H1 (cell line): ENCODE measurements around the gene SLC12A6. TPM values are rescaled to one million over a fixed set of nuclear protein-coding genes. Genes with fewer than 3 reads are reported as not detected.

Source experiments
- CTCF ChIA-PET: fragments of 300-600 bp; sonication (Branson Sonifier 250); formaldehyde crosslinking; loops from one replicate; lab custom pipeline; 2021; ENCODE audit not compliant: partially characterized antibody; lab: Charles Lee
- POLR2A ChIA-PET: fragments of 300-600 bp; sonication (Branson Sonifier 250); formaldehyde crosslinking; loops from one replicate; lab custom pipeline; 2021; ENCODE audit warnings: inconsistent platforms; ENCODE audit not compliant: partially characterized antibody; lab: Charles Lee
- DNase-seq, 2 experiments: peaks; one replicate each; pipeline versions ENCODE4 v3.0.0 to v3.0.0-alpha.2; 2010 to 2022; ENCODE audit warnings: low spot score in 2 of 2, low read depth in 1 of 2, mixed read lengths in 1 of 2
- FAIRE-seq: peaks from 2 replicates; lab custom pipeline; 2011; peaks lifted over from hg19 to GRCh38; lab: Jason Lieb, UNC
- H2AFZ ChIP-seq: 2 replicates; pipeline ENCODE4 v1.8.1; 2012; ENCODE audit warnings: low read length, inconsistent platforms
- H2AK5ac ChIP-seq: 2 replicates; pipeline ENCODE4 v1.6.1; 2013; ENCODE audit warnings: low read depth, low read length
- H2BK120ac ChIP-seq: replicated peaks from 2 replicates; pipeline ENCODE3; 2013; ENCODE audit warnings: low read depth, low read length, inconsistent platforms
- H2BK12ac ChIP-seq: 2 replicates; pipeline ENCODE4 v1.6.1; 2013; ENCODE audit warnings: low read depth, low read length
- H2BK15ac ChIP-seq: 2 replicates; pipeline ENCODE4 v1.6.1; 2013; ENCODE audit warnings: low read length
- H2BK20ac ChIP-seq: 2 replicates; pipeline ENCODE4 v1.6.1; 2013; ENCODE audit warnings: low read length
- H2BK5ac ChIP-seq: 2 replicates; pipeline ENCODE4 v1.6.1; 2013; ENCODE audit warnings: low read depth, low read length
- H3K14ac ChIP-seq: 2 replicates; pipeline ENCODE4 v1.6.1; 2013; ENCODE audit warnings: inconsistent platforms; ENCODE audit not compliant: insufficient read length
- H3K18ac ChIP-seq: 2 replicates; pipeline ENCODE4 v1.6.1; 2013; ENCODE audit warnings: low read length; ENCODE audit errors: extremely low read depth
- H3K23ac ChIP-seq: 2 replicates; pipeline ENCODE4 v1.6.1; 2013; ENCODE audit warnings: inconsistent platforms; ENCODE audit not compliant: insufficient read length
- H3K23me2 ChIP-seq: 2 replicates; pipeline ENCODE4 v1.6.1; 2013; ENCODE audit warnings: low read depth, low read length
- H3K27ac ChIP-seq: 2 replicates; pipeline ENCODE4 v1.6.1; 2011; ENCODE audit warnings: low read depth, low read length, inconsistent platforms
- H3K27me3 ChIP-seq, 4 experiments: replicated peaks in 1 of 4; 1 replicate in 1 of 4; 2 replicates in 3 of 4; pipeline versions ENCODE4 v1.6.1 to v1.8.1; 2011 to 2013; ENCODE audit warnings: low read length in 3 of 4, mild to moderate bottlenecking in 3 of 4, inconsistent platforms in 2 of 4, mixed read lengths in 2 of 4, moderate library complexity in 1 of 4; ENCODE audit not compliant: control insufficient read depth in 3 of 4, insufficient read depth in 3 of 4; ENCODE audit errors: extremely low read depth in 1 of 4
- H3K36me3 ChIP-seq, 4 experiments: 2 replicates each; pipeline versions ENCODE4 v1.6.1 to v1.8.1; 2011 to 2013; ENCODE audit warnings: mild to moderate bottlenecking in 4 of 4, low read length in 3 of 4, moderate library complexity in 2 of 4, control low read depth in 1 of 4, inconsistent platforms in 1 of 4; ENCODE audit not compliant: insufficient read depth in 4 of 4, control insufficient read depth in 2 of 4
- H3K4ac ChIP-seq: replicated peaks from 2 replicates; pipeline ENCODE3; 2013; ENCODE audit warnings: low read length, low read depth, mixed read lengths, inconsistent platforms; ENCODE audit not compliant: insufficient read length
- H3K4me1 ChIP-seq, 4 experiments: replicated peaks in 1 of 4; 1 replicate in 1 of 4; 2 replicates in 3 of 4; pipeline versions ENCODE4 v1.6.1 to v1.8.1; 2011 to 2013; ENCODE audit warnings: low read length in 3 of 4, inconsistent platforms in 2 of 4, mixed read lengths in 1 of 4; ENCODE audit not compliant: insufficient read depth in 4 of 4, control insufficient read depth in 3 of 4
- H3K4me2 ChIP-seq, 2 experiments: 2 replicates each; pipeline versions ENCODE4 v1.6.1 to v1.8.1; 2011 to 2013; ENCODE audit warnings: low read depth in 2 of 2, low read length in 2 of 2, control low read depth in 1 of 2, inconsistent platforms in 1 of 2, mild to moderate bottlenecking in 1 of 2; ENCODE audit not compliant: insufficient read depth in 1 of 2
- H3K4me3 ChIP-seq, 4 experiments: fragments of 200-600, 300-600 bp in 1 of 4; sonication (generic), shearing (Covaris generic), sonication (Bioruptor Twin) in 1 of 4; 2 replicates each; pipeline versions ENCODE4 v1.5.1 to v1.8.1; 2011 to 2016; ENCODE audit warnings: low read length in 4 of 4, low read depth in 3 of 4, control low read depth in 2 of 4, inconsistent platforms in 2 of 4, mild to moderate bottlenecking in 2 of 4, mixed read lengths in 1 of 4, moderate library complexity in 1 of 4; ENCODE audit not compliant: insufficient read depth in 2 of 4; ENCODE audit errors: extremely low read depth in 1 of 4
- H3K56ac ChIP-seq: replicated peaks from 2 replicates; pipeline ENCODE3; 2013; ENCODE audit warnings: low read depth, mild to moderate bottlenecking, mixed read lengths, low read length, inconsistent platforms; ENCODE audit not compliant: insufficient read length
- H3K79me1 ChIP-seq: 2 replicates; pipeline ENCODE4 v1.6.1; 2013; ENCODE audit warnings: low read depth, low read length, control low read depth
- H3K79me2 ChIP-seq, 2 experiments: 2 replicates each; pipeline versions ENCODE4 v1.6.1 to v1.8.1; 2012 to 2013; ENCODE audit warnings: low read length in 2 of 2, mild to moderate bottlenecking in 2 of 2, inconsistent platforms in 1 of 2; ENCODE audit not compliant: insufficient read depth in 2 of 2, control insufficient read depth in 1 of 2
- H3K9ac ChIP-seq, 4 experiments: replicated peaks in 1 of 4; 1 replicate in 1 of 4; 2 replicates in 3 of 4; pipeline versions ENCODE4 v1.6.1 to v1.8.1; 2011 to 2013; ENCODE audit warnings: low read depth in 3 of 4, low read length in 3 of 4, control low read depth in 2 of 4, mild to moderate bottlenecking in 2 of 4, moderate library complexity in 2 of 4, inconsistent platforms in 1 of 4; ENCODE audit errors: extremely low read depth in 1 of 4
- H3K9me3 ChIP-seq, 2 experiments: 2 replicates each; pipeline versions ENCODE4 v1.6.1 to v1.8.1; 2012 to 2013; ENCODE audit warnings: mild to moderate bottlenecking in 2 of 2, moderate library complexity in 2 of 2, control low read depth in 1 of 2, inconsistent platforms in 1 of 2, low read depth in 1 of 2, low read length in 1 of 2, mixed read lengths in 1 of 2; ENCODE audit not compliant: insufficient read depth in 2 of 2
- H4K20me1 ChIP-seq, 2 experiments: replicated peaks in 1 of 2; 2 replicates each; pipeline versions ENCODE3 to v1.8.1; 2011 to 2013; ENCODE audit warnings: inconsistent platforms in 2 of 2, low read length in 2 of 2, mild to moderate bottlenecking in 1 of 2; ENCODE audit not compliant: insufficient read depth in 2 of 2, control insufficient read depth in 1 of 2
- H4K5ac ChIP-seq: 2 replicates; pipeline ENCODE4 v1.6.1; 2013; ENCODE audit warnings: low read length, low read depth, mixed read lengths, inconsistent platforms; ENCODE audit not compliant: insufficient read length
- H4K8ac ChIP-seq: 2 replicates; pipeline ENCODE4 v1.8.0; 2013; ENCODE audit warnings: mild to moderate bottlenecking, moderate library complexity, low read length, inconsistent platforms; ENCODE audit not compliant: insufficient read depth; ENCODE audit errors: extremely low read depth
- H4K91ac ChIP-seq: replicated peaks from 2 replicates; pipeline ENCODE3; 2013; ENCODE audit warnings: low read length, mixed read lengths, inconsistent platforms; ENCODE audit not compliant: insufficient read length
- BACH1 ChIP-seq: IDR thresholded peaks from 2 replicates; pipeline ENCODE4 v1.6.1; 2012; ENCODE audit warnings: low read length, improper control_type of control experiment
- CREB1 ChIP-seq: IDR thresholded peaks from 2 replicates; pipeline ENCODE4 v1.6.1; 2012; ENCODE audit warnings: inconsistent platforms
- EZH2 ChIP-seq: fragments of 200-600 bp; sonication (generic); IDR thresholded peaks from 2 replicates; pipeline ENCODE4 v1.7.1; 2012; ENCODE audit warnings: low read depth, mild to moderate bottlenecking, moderate library complexity, low read length, inconsistent platforms; ENCODE audit not compliant: severe bottlenecking
- JUND ChIP-seq: IDR thresholded peaks from 2 replicates; pipeline ENCODE4 v1.6.1; 2011; ENCODE audit warnings: mild to moderate bottlenecking, improper control_type of control experiment, low read length
- RAD21 ChIP-seq, 2 experiments: IDR thresholded peaks in 1 of 2; conservative IDR thresholded peaks in 1 of 2; 2 replicates each; pipeline ENCODE4 v1.6.1; 2011; ENCODE audit warnings: low read depth in 2 of 2, low read length in 2 of 2, improper control_type of control experiment in 1 of 2, inconsistent platforms in 1 of 2, mild to moderate bottlenecking in 1 of 2, moderate library complexity in 1 of 2
- SP2 ChIP-seq: IDR thresholded peaks from 2 replicates; pipeline ENCODE4 v1.6.1; 2012; ENCODE audit warnings: mild to moderate bottlenecking, low read length, inconsistent platforms
- TEAD4 ChIP-seq: IDR thresholded peaks from 2 replicates; pipeline ENCODE4 v1.6.1; 2012; ENCODE audit warnings: low read depth, low read length, inconsistent platforms, mixed read lengths
- ZNF274 ChIP-seq: IDR thresholded peaks from 2 replicates; pipeline ENCODE4 v1.7.0; 2012; ENCODE audit warnings: low read length, borderline replicate concordance; ENCODE audit errors: extremely low read depth
- WGBS, 2 experiments: shearing (Covaris generic) in 1 of 2; methylation state at CpG; one replicate each; pipeline versions ENCODE4 v1.1.6 to v1.1.7; 2013 to 2015; ENCODE audit warnings: low lambda C conversion rate in 2 of 2, mixed read lengths in 2 of 2, inconsistent platforms in 1 of 2, low coverage in 1 of 2, missing lambda C conversion rate in 1 of 2; ENCODE audit not compliant: insufficient replicate concordance in 2 of 2, insufficient coverage in 1 of 2, insufficient read length in 1 of 2; ENCODE audit errors: extremely low coverage in 1 of 2, missing lambda C conversion rate in 1 of 2; 5-methylcytosine and 5-hydroxymethylcytosine counted together
- polyA plus RNA-seq, 7 experiments: library from polyadenylated mRNA; depleted of rRNA in 3 of 7; stranded (reverse) in 5 of 7; unstranded in 2 of 7; fragments of >200 nt in 5 of 7; fragments of 200-250 nt in 2 of 7; gene quantifications; 1 replicate in 5 of 7; 2 replicates in 1 of 7; 4 replicates in 1 of 7; pipeline versions ENCODE4 v1.2.1 to v1.2.3, GENCODE V29; 2011 to 2013; ENCODE audit warnings: missing spikeins in 2 of 7, mixed read lengths in 2 of 7
- total RNA-seq: library from RNA; stranded (reverse); fragmentation: NEBNext Ultra II Directional; extraction: Animal tissue kit (Norgen Biotek cat#: 25700); gene quantifications from 2 replicates; pipeline ENCODE4 v1.2.1, GENCODE V29; 2021
- TF ChIP-seq, protein P1 (sequence below): IDR thresholded peaks from 2 replicates; pipeline ENCODE4 v1.6.1; 2012; ENCODE audit warnings: inconsistent platforms

The SLC12A6 gene
- total and polyA plus RNA-seq, 2 of the 8 experiments (the other 6 are each of a cell fraction or from before 2014, with no cell fraction given), result 9.2 to 11.1 TPM

DNA sequence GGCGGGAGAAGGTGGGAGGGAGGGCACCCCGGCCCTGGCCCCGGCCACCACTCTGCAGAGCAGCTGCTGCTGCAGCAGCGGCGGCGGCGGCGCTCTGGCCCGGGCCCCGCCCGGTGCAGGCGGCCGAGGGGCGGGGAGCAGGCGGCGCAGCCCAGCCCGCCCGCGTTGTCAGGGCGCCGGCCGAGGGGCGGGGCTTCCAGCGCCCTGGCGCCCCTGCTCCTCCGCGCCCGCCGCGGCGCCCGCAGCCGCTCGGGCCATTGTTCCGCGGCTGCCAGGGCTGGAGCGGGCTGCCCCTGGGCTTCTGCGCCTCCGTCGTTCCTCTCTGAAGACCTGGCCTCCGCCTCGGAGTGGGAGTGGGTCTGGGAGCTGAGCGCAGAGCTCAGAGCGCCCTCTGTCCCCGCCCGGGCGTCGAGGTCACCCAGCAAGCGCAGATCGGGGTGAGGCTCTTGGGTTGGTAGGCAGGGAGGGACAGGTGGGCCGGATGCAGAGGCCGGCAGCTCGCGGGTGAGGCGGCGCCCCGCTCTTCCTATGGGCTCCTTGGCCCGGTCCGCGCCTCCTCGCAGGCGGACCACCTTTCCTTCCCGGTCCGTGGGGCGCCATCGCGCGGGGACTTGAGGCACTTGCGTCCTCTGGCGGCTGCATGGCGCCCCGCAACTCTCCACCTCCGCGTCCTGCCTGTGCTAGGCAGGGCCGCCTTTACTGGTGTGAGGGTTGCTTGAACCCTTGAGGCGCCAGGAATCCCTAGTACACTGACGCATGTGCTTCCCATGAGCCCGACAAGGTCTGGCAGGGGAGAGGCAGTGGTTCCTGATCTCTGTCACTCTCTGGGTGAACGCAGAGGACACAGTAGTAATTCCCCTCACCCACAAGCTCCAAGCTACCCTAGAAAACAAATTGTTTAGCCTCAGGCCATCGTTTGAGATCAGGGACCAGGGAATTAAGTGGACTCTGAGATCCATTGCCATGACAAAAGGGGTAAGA, 29.8 kb upstream of the SLC12A6 start, which contains the start of gene LPCAT4:
TSS of gene LPCAT4 (minus strand) at position 96 of the 981 bp plus-strand sequence. CDS start 96 bp downstream, outside the sequence.
- CTCF ChIA-PET, result interaction anchor here (0.6 to 2.8 kb wide), 14 partner anchors 9 to 273 kb away, joined by 3 to 29 read pairs (median 4); partner anchors contain the start of genes GOLGA8B, NOP10, NUTM1 and SLC12A6
- Histone ChIP-seq H3K79me2 (peaks cover 4 to 21% of the 10 kb centered on the region in 2 experiments; a peak in 3 of 4 replicates), H3K56ac (peak within 1 kb of the TSS; percentile 98), H3K4ac (peak within 1 kb of the TSS; percentile 97), H2BK120ac (peak within 1 kb of the TSS; percentile 69), H3K27me3 (no peaks in the 10 kb centered on the region), H3K18ac (peak within 1 kb of the TSS; percentile 97), H2BK12ac (peak within 1 kb of the TSS; percentile 52), H3K9ac (peak within 1 kb of the TSS; percentile 62 to 92 (median 81)), H4K91ac (peak within 1 kb of the TSS; percentile 85), H3K27ac (peak within 1 kb of the TSS; percentile 97), H4K20me1 (peaks cover 7 to 8% of the 10 kb centered on the region in 2 experiments), H4K5ac (peak within 1 kb of the TSS; percentile 89), H2BK20ac (no peak within 1 kb of the TSS), H2AFZ (peak within 1 kb of the TSS; percentile 67; the same call in 1 of the 2 replicates), H3K79me1 (peaks cover 14% of the 10 kb centered on the region), H3K4me1 (peaks cover 5 to 12% (median 7%) of the 10 kb centered on the region in 4 experiments), H3K23me2 (peaks cover 4% of the 10 kb centered on the region; the same call in 1 of the 2 replicates), H2BK15ac (peak within 1 kb of the TSS; percentile 75; the same call in 1 of the 2 replicates), H4K8ac (peak within 1 kb of the TSS; percentile 97), H3K23ac (no peak within 1 kb of the TSS), H2BK5ac (peak within 1 kb of the TSS; percentile 93), H3K14ac (no peak within 1 kb of the TSS), H3K4me2 (peak within 1 kb of the TSS; percentile 26 to 93), H3K4me3 (peak within 1 kb of the TSS; percentile 71 to 96 (median 84)), H3K9me3 (no peaks in the 10 kb centered on the region), H3K36me3 (peaks cover 0 to 9% (median 4%) of the 10 kb centered on the region in 4 experiments; a peak in 4 of 8 replicates), H2AK5ac (no peak within 1 kb of the TSS)
- 1% methylated on average over 43 of the region's 80 CpGs; no CpG with 5 or more reads in 1 of the 2 experiments for WGBS, 2 experiments
- POLR2A ChIA-PET, result interaction anchor here (1.0 to 4.2 kb wide), 9 partner anchors 10 to 266 kb away, joined by 3 to 35 read pairs (median 12); partner anchors contain the start of genes EMC4, EMC7, KATNBL1 and NOP10
- DNase-seq, result peak; percentile 59 to 87
- no peak for FAIRE-seq
- TF ChIP-seq TEAD4 (0 out of 2 replicates have a peak, but pooled peaks have one; percentile 7), RAD21 (IDR thresholded peaks at IDR 0.05 in 1 of 2, conservative IDR thresholded peaks at IDR 0.05 in 1 of 2; ENCODE audit: low read depth in 2 of 2, low read length in 2 of 2) (peak; percentile 45 to 60), EZH2 (no peak), CREB1 (peak; percentile 17; the same call in 1 of the 2 replicates), SP2 (no peak), BACH1 (peak; percentile 89; the same call in 1 of the 2 replicates), ZNF274 (no peak), JUND (no peak)
- TF ChIP-seq, protein P1, sequence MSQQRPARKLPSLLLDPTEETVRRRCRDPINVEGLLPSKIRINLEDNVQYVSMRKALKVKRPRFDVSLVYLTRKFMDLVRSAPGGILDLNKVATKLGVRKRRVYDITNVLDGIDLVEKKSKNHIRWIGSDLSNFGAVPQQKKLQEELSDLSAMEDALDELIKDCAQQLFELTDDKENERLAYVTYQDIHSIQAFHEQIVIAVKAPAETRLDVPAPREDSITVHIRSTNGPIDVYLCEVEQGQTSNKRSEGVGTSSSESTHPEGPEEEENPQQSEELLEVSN, result peak; percentile 66
